ENCODE measurements around the gene ZBTB32. TPM values are rescaled to one million over a fixed set of nuclear protein-coding genes. Genes with fewer than 3 reads are reported as not detected.

Gene ZBTB32
- total RNA-seq, 1 experiment from 2014 or later = not detected

DNA sequence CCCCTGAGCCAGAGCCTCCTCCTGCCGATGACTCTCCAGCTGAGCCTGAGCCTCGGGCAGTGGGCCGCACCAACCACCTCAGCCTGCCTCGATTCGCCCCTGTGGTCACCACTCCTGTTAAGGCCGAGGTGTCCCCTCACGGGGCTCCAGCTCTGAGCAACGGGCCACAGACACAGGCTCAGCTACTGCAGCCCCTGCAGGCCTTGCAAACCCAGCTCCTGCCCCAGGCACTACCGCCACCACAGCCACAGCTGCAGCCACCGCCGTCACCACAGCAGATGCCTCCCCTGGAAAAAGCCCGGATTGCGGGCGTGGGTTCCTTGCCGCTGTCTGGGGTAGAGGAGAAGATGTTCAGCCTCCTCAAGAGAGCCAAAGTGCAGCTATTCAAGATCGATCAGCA lies 17.0 kb downstream of the ZBTB32 start (continued):
- TF ChIP-seq, protein P1, sequence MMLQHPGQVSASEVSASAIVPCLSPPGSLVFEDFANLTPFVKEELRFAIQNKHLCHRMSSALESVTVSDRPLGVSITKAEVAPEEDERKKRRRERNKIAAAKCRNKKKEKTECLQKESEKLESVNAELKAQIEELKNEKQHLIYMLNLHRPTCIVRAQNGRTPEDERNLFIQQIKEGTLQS (IDR thresholded peaks at IDR 0.05) = no peak

DNA sequence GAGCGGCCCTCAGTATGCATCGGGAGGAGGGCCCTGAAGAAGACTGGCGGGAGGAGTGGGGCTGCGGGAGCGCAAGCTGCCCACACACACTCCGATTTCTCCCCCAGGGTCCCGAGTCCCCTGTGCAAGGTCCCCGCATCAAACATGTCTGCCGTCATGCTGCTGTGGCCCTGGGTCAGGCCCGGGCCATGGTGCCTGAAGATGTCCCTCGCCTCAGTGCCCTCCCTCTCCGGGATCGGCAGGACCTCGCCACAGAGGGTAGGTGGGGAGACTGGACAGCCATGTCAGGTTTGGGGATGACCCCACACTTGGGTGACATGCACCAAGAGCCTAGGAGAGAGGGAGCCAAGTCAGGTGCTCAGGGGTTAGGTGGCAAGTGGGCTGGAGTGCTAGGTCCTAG lies 18.1 kb downstream of the ZBTB32 start:
- Histone ChIP-seq H3K9me3 (ENCODE audit: control insufficient read depth in 1 of 2, insufficient read depth in 1 of 2, low read depth in 1 of 2, low read length in 2 of 2) (no peaks in the 10 kb centered on the region), H3K9ac (ENCODE audit: low read length) (no peak overlapping the region), H3K27ac (ENCODE audit: low read depth, low read length) (no peak overlapping the region), H3K9me2 (ENCODE audit: insufficient read depth) (no peaks in the 10 kb centered on the region), H3K4me1 (ENCODE audit: control insufficient read depth in 1 of 2, insufficient read depth in 2 of 2, low read length in 2 of 2) (peaks cover 7 to 9% of the 10 kb centered on the region in 2 experiments; a peak in 3 of 4 replicates), H2AFZ (ENCODE audit: low read depth, low read length, poor library complexity, severe bottlenecking) (no peak overlapping the region), H3K79me2 (ENCODE audit: insufficient read depth, low read length) (peaks cover 35% of the 10 kb centered on the region), H3K36me3 (ENCODE audit: control insufficient read depth in 1 of 2, insufficient read depth in 2 of 2, low read length in 2 of 2) (peaks cover 54 to 57% of the 10 kb centered on the region in 2 experiments; a peak in 3 of 4 replicates), H3K4me2 (ENCODE audit: low read length) (no peak overlapping the region), H3K4me3 (replicated peaks in 1 of 2; ENCODE audit: low read depth in 1 of 2, low read length in 2 of 2) (no peak overlapping the region), H4K20me1 (ENCODE audit: insufficient read depth) (no peaks in the 10 kb centered on the region), H3K27me3 (ENCODE audit: insufficient read depth, low read length) (no peaks in the 10 kb centered on the region)
- DNase-seq (ENCODE audit: low read depth, low spot score) (no peak), ATAC-seq (no peak)
- no TSS peak for BruUV-seq (replicated peaks)
- CTCF ChIA-PET = no interaction called here
- RAD21 ChIA-PET (ENCODE audit: low non-redundant PET in 1 of 2, low total read pairs in 2 of 2, uncharacterized antibody in 2 of 2, unreplicated experiment in 2 of 2) = no interaction called here
- TF ChIP-seq EZH2phosphoT487 (IDR thresholded peaks at IDR 0.05; ENCODE audit: borderline replicate concordance) = no peak
- TF ChIP-seq, protein P2, sequence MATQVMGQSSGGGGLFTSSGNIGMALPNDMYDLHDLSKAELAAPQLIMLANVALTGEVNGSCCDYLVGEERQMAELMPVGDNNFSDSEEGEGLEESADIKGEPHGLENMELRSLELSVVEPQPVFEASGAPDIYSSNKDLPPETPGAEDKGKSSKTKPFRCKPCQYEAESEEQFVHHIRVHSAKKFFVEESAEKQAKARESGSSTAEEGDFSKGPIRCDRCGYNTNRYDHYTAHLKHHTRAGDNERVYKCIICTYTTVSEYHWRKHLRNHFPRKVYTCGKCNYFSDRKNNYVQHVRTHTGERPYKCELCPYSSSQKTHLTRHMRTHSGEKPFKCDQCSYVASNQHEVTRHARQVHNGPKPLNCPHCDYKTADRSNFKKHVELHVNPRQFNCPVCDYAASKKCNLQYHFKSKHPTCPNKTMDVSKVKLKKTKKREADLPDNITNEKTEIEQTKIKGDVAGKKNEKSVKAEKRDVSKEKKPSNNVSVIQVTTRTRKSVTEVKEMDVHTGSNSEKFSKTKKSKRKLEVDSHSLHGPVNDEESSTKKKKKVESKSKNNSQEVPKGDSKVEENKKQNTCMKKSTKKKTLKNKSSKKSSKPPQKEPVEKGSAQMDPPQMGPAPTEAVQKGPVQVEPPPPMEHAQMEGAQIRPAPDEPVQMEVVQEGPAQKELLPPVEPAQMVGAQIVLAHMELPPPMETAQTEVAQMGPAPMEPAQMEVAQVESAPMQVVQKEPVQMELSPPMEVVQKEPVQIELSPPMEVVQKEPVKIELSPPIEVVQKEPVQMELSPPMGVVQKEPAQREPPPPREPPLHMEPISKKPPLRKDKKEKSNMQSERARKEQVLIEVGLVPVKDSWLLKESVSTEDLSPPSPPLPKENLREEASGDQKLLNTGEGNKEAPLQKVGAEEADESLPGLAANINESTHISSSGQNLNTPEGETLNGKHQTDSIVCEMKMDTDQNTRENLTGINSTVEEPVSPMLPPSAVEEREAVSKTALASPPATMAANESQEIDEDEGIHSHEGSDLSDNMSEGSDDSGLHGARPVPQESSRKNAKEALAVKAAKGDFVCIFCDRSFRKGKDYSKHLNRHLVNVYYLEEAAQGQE (IDR thresholded peaks at IDR 0.05; ENCODE audit: low read depth) = no peak
- TF ChIP-seq FOSL1 (IDR thresholded peaks at IDR 0.05; ENCODE audit: low read depth) = no peak
- TF ChIP-seq TCF7L2 (IDR thresholded peaks at IDR 0.05; ENCODE audit: borderline replicate concordance, extremely low read depth, insufficient read depth, insufficient read length) = no peak
- no peak for TF ChIP-seq RAD21 (IDR thresholded peaks at IDR 0.05; ENCODE audit: low read depth)
- TF ChIP-seq POLR2A (IDR thresholded peaks at IDR 0.05; ENCODE audit: borderline replicate concordance, extremely low read depth, insufficient read depth, insufficient read length) = no peak
- POLR2A ChIA-PET = no interaction called here
- intact Hi-C loops (cut with micrococcal nuclease) = no loop called here

All from HCT116 (cell line).